Fibroblast of gingiva (primary cell): ENCODE measurements around the gene METTL8.

Experiments used
- DNase-seq: peaks from one replicate; pipeline ENCODE4 v3.0.0-alpha.2; 2011; ENCODE audit warnings: low read depth

Gene METTL8

GRCh38 chr2:171310889-171311288 is 122.9 kb downstream of the METTL8 start:
- no peak for DNase-seq

- DNase-seq: no peak
Measured at GRCh38 chr2:171309455-171310286, 124.1 kb downstream of the METTL8 start.

GRCh38 chr2:171308280-171309054 is 125.3 kb downstream of the METTL8 start:
- DNase-seq: no peak

- no peak for DNase-seq
Measured at GRCh38 chr2:171307560-171307959, 126.2 kb downstream of the METTL8 start.

- DNase-seq: peak; percentile 76
Measured at GRCh38 chr2:171297956-171298355, 135.8 kb downstream of the METTL8 start.

GRCh38 chr2:171294608-171295007 is 139.2 kb downstream of the METTL8 start:
- DNase-seq: no peak

GRCh38 chr2:171293661-171294060 is 140.1 kb downstream of the METTL8 start:
- DNase-seq: no peak

- DNase-seq: no peak
Measured at GRCh38 chr2:171289991-171290390, 143.8 kb downstream of the METTL8 start.

- no peak for DNase-seq
Measured at GRCh38 chr2:171289316-171289715, 144.5 kb downstream of the METTL8 start.

- peak; percentile 38 for DNase-seq
Measured at GRCh38 chr2:171287611-171288010, 146.2 kb downstream of the METTL8 start.

- DNase-seq: no peak
Measured at GRCh38 chr2:171287036-171287571, 146.7 kb downstream of the METTL8 start.

GRCh38 chr2:171281110-171281509 is 152.7 kb downstream of the METTL8 start:
- no peak for DNase-seq

GRCh38 chr2:171279983-171280790 is 153.6 kb downstream of the METTL8 start:
- DNase-seq: no peak

GRCh38 chr2:171274757-171275156 is 159.0 kb downstream of the METTL8 start:
- no peak for DNase-seq

GRCh38 chr2:171271971-171272436 is 161.8 kb downstream of the METTL8 start:
- peak; percentile 93 for DNase-seq

- DNase-seq: no peak
Measured at GRCh38 chr2:171271386-171271785, 162.4 kb downstream of the METTL8 start.

- no peak for DNase-seq
Measured at GRCh38 chr2:171267855-171268629, 165.7 kb downstream of the METTL8 start.
